Stimulated activated CD8-positive, alpha-beta memory T cell treated with anti-CD3 and anti-CD28 coated beads, Interleukin-4, amount 100 ng/mL, for 1 hour (primary cell): ENCODE results near the gene DISP2.

Experiments
- DNase-seq, 2 donors: peaks; one replicate each; pipeline ENCODE4 v3.0.0-alpha.2; 2020; ENCODE audit warnings: low read depth in 2 of 2, low spot score in 1 of 2

Gene DISP2, protein sequence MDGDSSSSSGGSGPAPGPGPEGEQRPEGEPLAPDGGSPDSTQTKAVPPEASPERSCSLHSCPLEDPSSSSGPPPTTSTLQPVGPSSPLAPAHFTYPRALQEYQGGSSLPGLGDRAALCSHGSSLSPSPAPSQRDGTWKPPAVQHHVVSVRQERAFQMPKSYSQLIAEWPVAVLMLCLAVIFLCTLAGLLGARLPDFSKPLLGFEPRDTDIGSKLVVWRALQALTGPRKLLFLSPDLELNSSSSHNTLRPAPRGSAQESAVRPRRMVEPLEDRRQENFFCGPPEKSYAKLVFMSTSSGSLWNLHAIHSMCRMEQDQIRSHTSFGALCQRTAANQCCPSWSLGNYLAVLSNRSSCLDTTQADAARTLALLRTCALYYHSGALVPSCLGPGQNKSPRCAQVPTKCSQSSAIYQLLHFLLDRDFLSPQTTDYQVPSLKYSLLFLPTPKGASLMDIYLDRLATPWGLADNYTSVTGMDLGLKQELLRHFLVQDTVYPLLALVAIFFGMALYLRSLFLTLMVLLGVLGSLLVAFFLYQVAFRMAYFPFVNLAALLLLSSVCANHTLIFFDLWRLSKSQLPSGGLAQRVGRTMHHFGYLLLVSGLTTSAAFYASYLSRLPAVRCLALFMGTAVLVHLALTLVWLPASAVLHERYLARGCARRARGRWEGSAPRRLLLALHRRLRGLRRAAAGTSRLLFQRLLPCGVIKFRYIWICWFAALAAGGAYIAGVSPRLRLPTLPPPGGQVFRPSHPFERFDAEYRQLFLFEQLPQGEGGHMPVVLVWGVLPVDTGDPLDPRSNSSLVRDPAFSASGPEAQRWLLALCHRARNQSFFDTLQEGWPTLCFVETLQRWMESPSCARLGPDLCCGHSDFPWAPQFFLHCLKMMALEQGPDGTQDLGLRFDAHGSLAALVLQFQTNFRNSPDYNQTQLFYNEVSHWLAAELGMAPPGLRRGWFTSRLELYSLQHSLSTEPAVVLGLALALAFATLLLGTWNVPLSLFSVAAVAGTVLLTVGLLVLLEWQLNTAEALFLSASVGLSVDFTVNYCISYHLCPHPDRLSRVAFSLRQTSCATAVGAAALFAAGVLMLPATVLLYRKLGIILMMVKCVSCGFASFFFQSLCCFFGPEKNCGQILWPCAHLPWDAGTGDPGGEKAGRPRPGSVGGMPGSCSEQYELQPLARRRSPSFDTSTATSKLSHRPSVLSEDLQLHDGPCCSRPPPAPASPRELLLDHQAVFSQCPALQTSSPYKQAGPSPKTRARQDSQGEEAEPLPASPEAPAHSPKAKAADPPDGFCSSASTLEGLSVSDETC (N-terminal part only)

DNA sequence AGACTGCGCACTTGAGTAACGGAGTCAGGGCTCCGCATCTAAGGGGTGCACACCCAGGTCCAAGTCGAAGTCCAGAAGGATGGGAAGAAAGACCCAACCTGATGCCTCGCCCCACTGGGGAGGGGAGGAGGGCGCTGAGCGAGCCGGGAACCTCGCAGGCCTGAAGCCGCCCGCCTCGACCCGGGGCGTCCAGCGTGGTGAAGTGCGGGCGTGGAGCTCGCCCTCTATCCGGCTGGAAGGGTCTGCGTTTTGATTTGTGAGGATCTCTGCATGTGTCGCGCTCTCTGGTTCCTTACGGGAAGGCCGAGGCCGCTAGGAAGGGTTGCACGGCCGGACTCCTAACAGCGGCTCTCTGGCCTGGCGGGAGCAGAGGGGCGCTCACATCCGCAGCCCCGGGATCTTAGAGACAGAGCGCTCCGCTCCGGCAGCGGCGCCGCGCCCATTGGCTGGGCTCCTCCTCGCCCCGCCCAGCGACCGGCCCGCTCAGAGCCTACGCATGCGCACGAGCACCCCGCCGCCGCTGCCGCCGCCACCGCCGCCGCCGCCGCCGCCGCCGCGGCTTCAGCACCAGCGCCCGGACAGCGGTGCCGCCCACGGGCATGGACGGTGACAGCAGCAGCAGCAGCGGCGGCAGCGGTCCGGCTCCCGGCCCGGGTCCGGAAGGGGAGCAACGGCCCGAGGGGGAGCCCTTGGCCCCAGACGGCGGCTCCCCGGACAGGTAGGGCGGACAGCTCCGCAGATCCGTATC is at the start of gene DISP2:
DISP2 (plus strand) TSS at position 497 of the 748 bp plus-strand sequence; CDS start at position 600, 103 bp downstream.
- peak; percentile 62 to 80 for DNase-seq

DNA sequence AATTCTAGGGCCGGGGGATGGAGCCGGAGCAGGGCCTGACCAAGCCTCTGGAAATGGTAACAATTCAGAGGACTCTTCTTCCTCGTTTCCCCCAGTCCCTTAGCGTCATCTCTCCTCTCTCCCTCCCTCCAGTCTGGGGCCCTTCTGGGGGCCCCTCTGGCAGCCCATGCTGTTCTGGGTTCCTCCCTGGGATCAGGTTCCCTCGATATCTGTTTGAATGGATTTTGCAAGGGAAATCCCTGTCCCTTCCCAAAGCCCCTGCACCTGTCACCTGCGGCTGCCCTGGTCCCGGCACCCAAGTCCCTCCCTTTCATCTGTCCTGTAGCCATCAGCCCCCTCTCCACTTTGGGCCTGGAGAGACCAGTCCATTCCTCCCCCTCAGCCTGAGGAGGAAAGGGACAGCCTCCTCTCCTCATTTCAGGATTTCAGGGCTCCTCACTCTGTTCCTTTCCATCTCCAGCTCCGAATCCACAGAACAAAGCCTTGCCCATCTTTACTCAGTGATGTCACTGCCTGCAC is 48.6 kb upstream of the DISP2 start:
- no peak for DNase-seq

DNA sequence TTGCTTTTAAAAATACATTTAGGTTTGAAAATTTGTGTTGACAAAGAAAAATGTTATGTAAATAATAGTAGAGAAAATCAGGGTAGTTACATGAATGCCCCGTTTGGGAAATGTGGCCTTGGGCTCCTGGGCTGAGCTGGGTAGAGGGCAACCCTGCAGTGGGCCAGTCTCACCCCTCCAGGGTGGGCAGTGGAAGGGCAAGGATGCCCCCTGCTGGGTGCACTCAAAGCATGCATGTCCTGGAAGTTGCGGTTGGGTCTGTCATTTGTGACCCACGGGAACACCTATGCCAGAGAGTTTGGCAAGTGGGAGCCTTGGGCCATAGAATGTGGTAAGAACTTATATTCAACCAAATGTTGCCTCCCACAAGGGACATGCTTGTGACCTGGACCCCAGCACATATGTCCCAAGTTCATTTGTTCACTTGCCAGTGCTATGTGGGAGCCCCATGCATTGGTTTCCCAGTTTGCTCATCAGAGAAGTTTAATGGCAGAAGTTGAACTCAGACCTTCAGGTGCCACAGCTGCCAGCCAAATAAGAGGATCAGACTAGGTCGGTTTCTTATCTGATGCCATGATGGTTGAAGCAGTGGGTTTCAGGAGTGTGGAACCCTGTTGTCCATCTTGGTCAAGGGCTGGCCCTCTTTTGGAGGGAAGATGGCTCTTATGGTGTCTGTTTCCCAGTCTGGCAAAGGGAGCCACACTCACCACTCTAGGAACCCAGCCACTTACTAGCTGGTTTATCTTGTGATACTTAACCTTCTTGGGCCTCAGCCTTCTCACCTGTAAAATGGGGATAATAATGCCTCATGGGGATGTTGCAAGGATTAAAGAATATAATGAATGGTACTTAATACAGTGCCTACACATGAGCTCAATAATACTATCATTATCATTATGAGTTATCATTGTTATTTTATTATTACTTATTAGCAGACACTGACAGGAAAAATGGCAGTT is 47.7 kb upstream of the DISP2 start:
- peak in 1 of 2 donors; percentile 32 for DNase-seq

DNA sequence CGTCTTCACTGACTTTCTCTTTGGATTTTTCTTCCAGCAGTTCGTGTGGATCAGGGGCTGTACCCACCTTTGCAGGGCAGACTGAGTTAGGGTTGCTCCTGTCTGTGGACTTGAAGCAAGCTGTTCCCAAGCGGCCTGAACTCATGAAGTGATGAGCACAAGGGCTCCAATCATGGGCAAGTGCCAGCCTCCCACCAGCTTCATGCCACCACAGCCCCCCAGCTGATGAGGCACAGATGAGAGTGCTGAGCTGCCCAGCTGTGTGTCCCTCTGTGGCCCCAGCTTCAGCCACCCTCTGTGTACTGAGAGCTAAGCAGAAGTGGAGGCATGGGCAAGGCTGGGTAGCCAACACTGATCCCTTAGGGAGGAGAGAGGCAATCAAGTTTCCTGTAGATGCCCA is 47.0 kb upstream of the DISP2 start:
- DNase-seq, result no peak

DNA sequence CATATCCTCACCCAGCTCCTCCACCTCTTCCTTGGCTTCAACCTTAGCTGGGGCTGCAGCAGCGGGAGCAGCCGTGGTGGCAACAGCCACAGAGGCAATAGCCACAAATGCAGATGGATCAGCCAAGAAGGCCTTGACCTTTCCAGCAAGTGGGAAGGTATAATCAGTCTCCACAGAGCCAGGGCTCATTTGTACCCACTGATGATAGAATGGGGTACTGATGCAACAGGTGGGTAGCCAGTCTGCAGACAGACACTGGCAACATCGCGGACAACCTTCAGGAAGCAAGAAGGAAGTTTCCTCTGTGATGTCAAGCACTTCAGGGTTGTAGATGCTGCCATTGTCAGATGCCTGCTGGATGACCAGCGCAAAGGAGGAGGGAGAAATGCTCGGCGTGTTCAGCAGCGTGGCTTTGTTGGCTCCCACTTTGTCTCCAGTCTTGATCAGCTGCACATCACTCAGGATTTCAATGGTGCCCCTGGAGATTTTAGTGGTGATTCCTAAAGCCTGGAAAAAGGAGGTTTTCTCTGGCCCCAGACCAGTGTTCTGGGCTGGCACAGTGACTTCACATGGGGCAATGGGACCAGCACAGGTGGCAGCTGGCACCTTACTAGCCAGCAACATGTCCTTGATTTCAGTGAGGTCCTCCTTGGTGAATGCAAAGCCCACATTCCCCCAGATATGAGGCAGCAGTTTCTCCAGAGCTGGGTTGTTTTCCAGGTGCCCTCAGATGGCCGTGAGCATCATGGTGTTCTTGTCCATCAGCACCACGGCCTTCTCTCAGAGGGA is 45.5 kb upstream of the DISP2 start:
- DNase-seq, result no peak

DNA sequence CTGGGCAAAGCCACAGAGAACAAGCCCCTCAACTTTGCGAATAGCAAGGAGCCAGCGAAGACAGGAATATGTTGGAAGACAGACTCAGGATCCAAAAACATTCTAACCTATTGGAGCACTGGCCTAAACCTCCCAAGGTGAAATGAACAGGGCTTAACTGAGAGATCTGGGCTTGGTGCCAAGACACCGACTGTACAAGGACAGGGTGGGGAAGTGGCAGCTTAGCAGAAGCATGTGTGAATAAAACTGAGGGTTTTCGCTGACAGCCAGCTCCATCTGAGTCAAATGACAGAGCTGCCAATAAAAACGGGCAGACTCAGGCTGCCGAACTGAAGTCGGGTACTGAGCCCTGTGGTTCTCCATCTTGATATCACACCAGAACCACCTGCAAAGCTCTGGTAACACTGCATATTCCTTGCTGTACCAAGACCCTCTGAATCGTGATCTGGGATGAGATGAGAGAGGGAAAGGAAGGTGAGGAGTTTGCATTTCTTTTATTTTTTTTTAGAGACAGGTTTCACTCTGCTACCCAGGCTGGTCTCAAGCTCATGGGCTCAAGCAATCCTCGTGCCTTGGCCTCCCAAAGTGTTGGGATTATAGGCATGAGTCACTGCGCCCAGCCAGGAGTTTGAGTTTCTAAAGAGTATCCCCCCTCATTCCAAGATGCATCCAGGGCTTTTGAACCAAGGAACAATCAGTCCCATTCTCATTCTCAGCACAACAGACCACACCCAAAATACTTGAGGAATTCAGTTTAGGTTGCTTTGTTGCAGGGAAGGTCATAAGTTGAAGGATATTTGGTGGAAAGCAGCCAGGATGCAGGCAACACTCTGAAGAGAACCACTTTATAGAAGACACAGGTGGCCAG is 44.3 kb upstream of the DISP2 start:
- DNase-seq, result no peak

DNA sequence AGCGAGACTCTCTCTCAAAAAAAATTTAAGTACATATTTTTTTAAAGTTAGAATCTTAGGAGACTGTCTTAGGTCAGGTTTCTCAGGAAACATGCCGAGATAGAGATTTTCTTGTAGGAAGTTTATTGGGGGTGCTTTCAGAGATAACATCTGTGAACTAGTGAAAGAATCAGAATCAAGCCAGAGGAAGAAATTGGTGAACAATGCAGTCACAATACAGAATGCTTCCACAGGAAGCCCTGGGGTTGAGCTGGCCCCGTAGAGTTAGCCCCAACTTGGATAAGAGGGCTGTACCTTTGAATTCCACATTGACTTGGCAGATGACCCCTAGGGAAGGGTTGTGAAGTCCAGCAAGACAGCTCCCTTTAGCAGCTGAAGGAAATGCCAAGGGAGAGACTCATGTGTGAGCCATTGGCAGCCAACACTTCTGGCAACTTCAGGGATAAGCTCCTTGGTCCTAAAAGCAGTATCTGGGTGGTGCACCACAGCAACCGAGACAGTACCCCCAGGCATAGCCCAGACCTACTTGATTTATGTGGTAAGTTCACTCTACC is 43.2 kb upstream of the DISP2 start:
- no peak for DNase-seq

DNA sequence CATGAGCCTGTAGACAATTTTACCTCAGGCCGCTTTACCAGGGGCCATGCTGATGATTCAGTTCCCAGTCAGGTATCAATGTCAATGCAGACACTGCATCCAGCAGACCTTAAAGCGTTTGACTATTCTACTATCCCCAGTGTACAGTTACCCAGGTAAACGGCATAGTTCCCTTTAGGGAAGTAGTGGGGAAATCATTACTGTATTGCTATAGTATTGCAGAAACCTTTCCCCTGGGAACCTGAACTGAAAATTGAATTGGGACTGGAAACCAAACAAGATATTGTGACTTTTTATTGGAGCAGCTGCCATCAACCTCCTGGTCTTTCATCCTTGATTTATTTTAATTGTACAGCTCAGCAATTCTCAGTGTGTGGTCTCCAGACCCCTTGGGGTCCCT is 41.1 kb upstream of the DISP2 start:
- DNase-seq, result no peak

DNA sequence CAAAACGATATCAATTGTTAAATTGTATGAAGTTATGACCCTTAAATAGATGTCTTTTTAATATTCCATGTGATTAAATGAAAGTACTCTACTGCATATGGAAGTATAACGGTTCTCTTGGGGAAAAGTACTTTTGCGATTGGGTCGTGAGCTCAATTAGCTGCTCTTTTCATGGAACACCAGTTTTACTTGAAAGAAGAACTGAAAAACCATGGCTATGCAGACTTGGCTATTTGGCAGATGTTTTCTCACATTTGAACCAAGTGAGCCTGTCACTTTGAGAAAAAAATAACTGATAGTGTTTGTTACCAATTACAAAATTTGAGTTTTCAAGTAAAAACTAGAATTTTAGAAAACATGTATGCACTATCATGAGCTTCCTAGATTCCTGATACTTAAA is 40.4 kb upstream of the DISP2 start:
- no peak for DNase-seq

DNA sequence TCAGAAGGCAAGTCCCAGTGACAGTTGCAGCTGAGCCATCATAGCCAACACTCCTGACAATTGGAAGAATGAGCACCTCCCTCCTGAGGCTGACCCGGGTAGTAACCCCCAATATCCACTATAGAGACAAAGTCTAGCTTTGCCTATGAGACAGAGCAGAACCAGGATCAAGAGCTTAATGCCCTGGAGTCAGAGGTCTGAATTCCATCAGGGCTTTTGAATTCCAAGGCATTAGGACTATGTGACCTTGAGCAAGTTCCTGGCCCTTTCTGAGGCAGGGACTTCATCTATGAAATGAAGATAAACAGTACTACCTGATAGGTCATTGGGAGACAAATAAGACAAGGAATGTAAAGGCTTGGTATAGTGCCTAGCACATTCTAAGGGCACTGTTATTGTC is 37.6 kb upstream of the DISP2 start:
- DNase-seq, result no peak

DNA sequence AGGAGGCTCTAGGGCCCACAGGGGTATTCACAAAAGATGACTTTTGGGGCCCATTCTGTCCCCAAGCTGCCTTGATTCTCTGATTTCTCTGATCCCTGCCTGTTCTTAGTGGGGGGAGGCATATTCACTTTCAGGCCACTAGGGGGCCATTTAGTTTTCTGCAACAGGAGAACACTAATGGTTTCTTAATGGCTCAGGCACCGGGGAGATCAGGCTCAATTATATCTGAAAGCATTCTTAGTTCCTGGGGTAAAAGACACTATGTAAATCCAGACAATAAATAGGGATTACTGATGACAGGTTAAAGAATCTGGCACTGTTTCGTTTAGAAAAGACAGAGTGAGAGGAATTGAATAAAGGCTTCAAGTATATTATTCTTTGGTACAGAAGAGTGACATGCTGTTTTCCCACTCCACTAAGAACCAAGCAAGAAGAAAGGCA is 37.1 kb upstream of the DISP2 start:
- no peak for DNase-seq

DNA sequence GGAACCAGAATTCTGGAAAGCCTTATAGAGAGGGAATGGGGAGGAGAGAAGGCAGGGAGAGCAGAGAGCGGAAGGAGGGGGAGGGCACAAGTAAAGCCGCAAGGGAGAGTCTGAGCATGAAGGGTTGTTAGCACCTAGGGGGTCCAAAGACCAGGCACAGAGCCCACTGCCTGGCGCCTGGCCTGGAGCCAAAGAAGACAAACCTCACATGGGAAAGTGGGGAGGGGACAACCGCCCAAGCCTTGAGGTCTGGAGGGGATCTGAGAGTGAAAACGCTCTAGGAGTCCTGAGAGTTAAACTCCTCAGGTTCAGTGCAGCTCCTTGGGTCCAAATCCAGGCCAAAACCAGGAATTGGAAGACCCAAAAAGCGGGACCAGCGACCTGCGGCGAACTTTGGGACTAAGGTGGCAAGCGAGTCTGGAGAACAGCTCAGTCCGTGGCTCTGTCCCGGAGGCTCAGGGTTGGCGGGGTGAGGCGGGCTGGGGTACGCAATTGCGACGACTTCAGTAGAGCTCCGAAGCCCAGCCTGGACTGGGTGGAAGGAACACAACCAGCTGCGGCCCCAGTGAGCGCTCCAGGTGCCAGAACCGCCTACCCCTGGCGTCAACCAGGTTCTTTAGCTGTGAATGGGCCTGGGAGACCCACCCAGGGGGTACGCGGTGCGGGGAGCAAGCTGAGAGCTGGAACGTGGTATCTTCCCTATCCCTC is 35.3 kb upstream of the DISP2 start:
- no peak for DNase-seq

DNA sequence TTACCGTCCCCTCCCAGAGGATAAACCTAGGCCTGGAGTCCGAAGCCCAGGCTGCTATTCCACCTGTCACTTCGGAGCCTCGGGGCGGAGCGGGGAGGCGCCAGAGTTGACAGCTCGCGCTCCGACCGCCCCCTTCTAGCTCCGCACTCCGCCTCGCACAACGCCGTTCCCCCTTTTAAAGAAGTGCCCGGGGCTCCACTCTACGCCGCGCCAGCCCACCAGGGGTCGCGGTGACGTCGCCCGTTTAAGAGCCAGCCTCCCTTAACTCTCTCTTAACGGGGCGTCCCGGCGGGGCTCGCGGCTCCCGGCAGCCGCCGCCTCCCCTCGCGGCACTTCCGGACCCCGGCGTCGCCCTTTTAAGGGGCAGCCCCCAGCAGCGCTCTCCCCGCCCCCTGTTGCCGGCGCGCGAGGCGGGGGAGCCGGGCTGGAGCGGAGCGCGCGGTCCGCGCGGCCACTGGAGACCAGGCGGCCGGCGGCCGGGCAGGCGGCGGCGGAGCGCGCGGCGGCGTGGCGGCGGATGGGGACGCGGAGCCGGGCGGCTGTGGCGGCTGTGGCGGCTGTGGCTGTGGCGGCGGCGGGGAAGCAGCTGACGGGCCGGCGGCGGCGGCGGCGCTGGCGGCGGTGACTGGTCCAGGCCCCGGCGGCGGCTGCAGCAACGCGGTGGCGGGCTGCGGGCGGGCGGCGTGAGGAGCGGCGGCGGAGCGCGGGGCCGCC is 34.6 kb upstream of the DISP2 start, which contains the start of gene INAFM2:
INAFM2 (plus strand) TSS at position 454 of the 714 bp plus-strand sequence. CDS start 364 bp downstream, outside the sequence.
- peak; percentile 74 to 82 for DNase-seq

DNA sequence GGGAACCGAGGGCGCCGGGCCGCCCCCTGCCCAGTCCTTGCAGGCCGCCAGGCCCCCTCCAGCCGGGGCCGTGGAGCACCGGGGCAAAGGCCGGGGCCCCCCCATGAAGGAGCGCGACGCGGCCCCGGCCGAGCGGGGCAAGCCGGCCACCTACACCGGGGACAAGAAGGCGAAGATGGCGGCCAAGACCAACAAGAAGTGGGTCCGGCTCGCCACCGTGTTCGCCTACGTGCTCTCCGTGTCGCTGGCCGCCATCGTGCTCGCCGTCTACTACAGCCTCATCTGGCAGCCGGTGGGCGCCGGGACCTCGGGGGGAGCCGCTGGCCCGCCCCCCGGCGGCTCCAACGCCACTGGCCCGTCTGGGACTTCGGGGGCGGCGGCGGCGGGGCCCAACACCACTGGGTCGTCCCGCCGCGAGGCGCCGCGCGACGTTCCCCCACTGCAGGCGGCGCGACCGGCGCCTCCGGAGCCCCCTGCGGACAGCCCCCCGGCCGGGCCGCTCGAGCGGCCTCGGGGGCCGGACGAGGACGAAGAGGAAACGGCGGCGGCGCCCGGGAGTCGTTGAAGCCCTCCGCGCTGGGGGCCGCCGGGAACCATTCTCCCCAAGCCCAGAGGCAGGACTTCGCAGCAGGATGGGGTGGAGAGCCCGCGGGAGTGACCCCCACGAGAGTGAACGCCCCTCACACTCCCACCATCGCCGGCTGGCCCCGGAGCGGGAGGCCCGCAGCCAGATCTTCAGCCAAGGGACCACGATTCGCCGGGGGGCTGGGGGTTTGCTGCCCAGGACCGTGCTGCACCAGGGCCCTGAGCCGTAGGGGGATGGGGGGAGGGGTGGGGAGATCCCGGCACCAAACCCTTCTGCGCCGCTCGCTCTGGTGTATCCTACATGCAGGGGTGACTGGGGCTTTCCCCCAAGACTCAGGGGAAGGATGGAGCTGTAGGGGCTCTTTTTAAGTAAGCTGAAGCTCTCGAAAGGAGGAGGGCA is 33.8 kb upstream of the DISP2 start:
- DNase-seq, result no peak
